Urinary bladder (tissue), 2 donors: Measurements from ENCODE around the gene OR5A2. TPM values are rescaled to one million over a fixed set of nuclear protein-coding genes. Genes with fewer than 3 reads are reported as not detected.

ENCODE experiments used
- polyA plus RNA-seq: library from polyadenylated mRNA; stranded (reverse); fragments of 200-250 nt; gene quantifications from one replicate; pipeline ENCODE4 v1.2.3, GENCODE V29; 2013
- total RNA-seq: library from RNA; depleted of rRNA; stranded (reverse); fragments of >200 nt; gene quantifications from one replicate; pipeline ENCODE4 v1.2.3, GENCODE V29; 2014
- donor health status: healthy.

OR5A2 gene
- total and polyA plus RNA-seq, 2 donors, result not detected

Other genes starting within 250 kb of the OR5A2 start
- gene MPEG1, start 213.5 kb downstream of the OR5A2 start, total RNA-seq, result 13.7 TPM
- 12.8 TPM for gene MPEG1, start 213.5 kb downstream of the OR5A2 start, polyA plus RNA-seq
- not detected for gene OR5AN1, start 67.5 kb downstream of the OR5A2 start, total RNA-seq
- not detected for gene OR5AN1, start 67.5 kb downstream of the OR5A2 start, polyA plus RNA-seq
- gene OR5A1, start 10.1 kb upstream of the OR5A2 start, total RNA-seq, result not detected
- not detected for gene OR5A1, start 10.1 kb upstream of the OR5A2 start, polyA plus RNA-seq
- not detected for gene OR4D6, start 30.5 kb upstream of the OR5A2 start, total RNA-seq
- not detected for gene OR4D6, start 30.5 kb upstream of the OR5A2 start, polyA plus RNA-seq
- gene OR4D10, start 46.9 kb upstream of the OR5A2 start, total RNA-seq, result not detected
- gene OR4D10, start 46.9 kb upstream of the OR5A2 start, polyA plus RNA-seq, result not detected
- not detected for gene OR4D11, start 77.2 kb upstream of the OR5A2 start, total RNA-seq
- not detected for gene OR4D11, start 77.2 kb upstream of the OR5A2 start, polyA plus RNA-seq
- gene OR4D9, start 85.1 kb upstream of the OR5A2 start, total RNA-seq, result not detected
- not detected for gene OR4D9, start 85.1 kb upstream of the OR5A2 start, polyA plus RNA-seq
- gene OSBP, start 189.4 kb upstream of the OR5A2 start, total RNA-seq, result 45.2 TPM
- gene OSBP, start 189.4 kb upstream of the OR5A2 start, polyA plus RNA-seq, result 23.3 TPM
- gene PATL1, start 242.6 kb upstream of the OR5A2 start, total RNA-seq, result 10.9 TPM
- gene PATL1, start 242.6 kb upstream of the OR5A2 start, polyA plus RNA-seq, result 19.5 TPM